ENCODE measurements around the gene SCUBE3. TPM values are rescaled to one million over a fixed set of nuclear protein-coding genes. Genes with fewer than 3 reads are reported as not detected.

Gene SCUBE3
- total and polyA plus RNA-seq, 2 of the 8 experiments (the other 6 are each of a cell fraction or from before 2014, with no cell fraction given), result 0.80 to 1.0 TPM

DNA sequence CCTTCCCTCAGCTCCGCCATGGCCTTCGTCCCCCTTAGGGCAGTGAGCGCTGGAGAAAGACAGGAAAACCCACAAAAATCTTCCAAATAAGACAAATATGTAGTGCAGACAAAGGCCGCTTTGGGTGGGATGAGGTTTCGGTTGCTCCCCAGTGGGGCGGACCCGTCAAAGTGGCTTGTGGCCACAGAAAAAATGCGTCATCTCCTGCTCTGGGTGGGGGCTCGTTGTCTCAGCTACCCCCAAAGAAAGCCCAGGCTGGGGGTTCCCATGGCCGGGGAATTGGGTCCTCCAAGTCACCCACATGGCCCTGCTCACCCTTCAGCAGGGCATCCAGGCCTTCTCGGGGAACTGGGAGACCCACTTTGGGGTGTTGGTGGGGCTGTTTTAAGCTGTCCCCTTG, 21.9 kb upstream of the SCUBE3 start:
- H3K27me3 ChIP-seq (replicated peaks in 1 of 4; ENCODE audit: control insufficient read depth in 3 of 4, extremely low read depth in 1 of 4, insufficient read depth in 3 of 4, low read length in 3 of 4), result no peaks in the 10 kb centered on the region
- no peaks in the 10 kb centered on the region for H3K79me2 ChIP-seq (ENCODE audit: control insufficient read depth in 1 of 2, insufficient read depth in 2 of 2, low read length in 2 of 2)
- no peaks in the 10 kb centered on the region for H3K23me2 ChIP-seq (ENCODE audit: low read depth, low read length)
- no peak overlapping the region for H4K91ac ChIP-seq (replicated peaks; ENCODE audit: insufficient read length, low read length)
- no peak overlapping the region for H3K4me3 ChIP-seq (ENCODE audit: extremely low read depth in 1 of 4, insufficient read depth in 2 of 4, low read depth in 3 of 4, low read length in 4 of 4)
- H3K4me1 ChIP-seq (replicated peaks in 1 of 4; ENCODE audit: control insufficient read depth in 3 of 4, insufficient read depth in 4 of 4, low read length in 3 of 4), result peaks cover 0 to 10% (median 2%) of the 10 kb centered on the region in 4 experiments; a peak in 3 of 7 replicates
- 90% methylated on average over 11 of the region's 11 CpGs; no CpG with 5 or more reads in 1 of the 2 experiments for WGBS, 2 experiments (ENCODE audit: extremely low coverage in 1 of 2, insufficient coverage in 1 of 2, insufficient read length in 1 of 2, insufficient replicate concordance in 2 of 2, low coverage in 1 of 2, low lambda C conversion rate in 2 of 2, missing lambda C conversion rate in 1 of 2)
- no peaks in the 10 kb centered on the region for H4K20me1 ChIP-seq (replicated peaks in 1 of 2; ENCODE audit: control insufficient read depth in 1 of 2, insufficient read depth in 2 of 2, low read length in 2 of 2)
- H2BK15ac ChIP-seq (ENCODE audit: low read length), result no peak overlapping the region
- no peaks in the 10 kb centered on the region for H3K9me3 ChIP-seq (ENCODE audit: insufficient read depth in 2 of 2, low read depth in 1 of 2, low read length in 1 of 2)
- no peak overlapping the region for H2BK20ac ChIP-seq (ENCODE audit: low read length)
- no peak overlapping the region for H3K23ac ChIP-seq (ENCODE audit: insufficient read length)
- DNase-seq (ENCODE audit: low read depth in 1 of 2, low spot score in 2 of 2) (no peak), FAIRE-seq (no peak)
- H2BK5ac ChIP-seq (ENCODE audit: low read depth, low read length), result no peak overlapping the region
- H3K36me3 ChIP-seq (ENCODE audit: control insufficient read depth in 2 of 4, insufficient read depth in 4 of 4, low read length in 3 of 4), result no peaks in the 10 kb centered on the region
- H4K5ac ChIP-seq (ENCODE audit: insufficient read length, low read depth, low read length), result no peak overlapping the region
- no peak overlapping the region for H3K14ac ChIP-seq (ENCODE audit: insufficient read length)
- no peak overlapping the region for H2BK120ac ChIP-seq (replicated peaks; ENCODE audit: low read depth, low read length)
- 0 out of 2 replicates have a peak overlapping the region, but pooled peaks have one; percentile 41 for H3K18ac ChIP-seq (ENCODE audit: extremely low read depth, low read length)
- CTCF ChIA-PET (ENCODE audit: partially characterized antibody), result interaction anchor here (0.9 to 19.7 kb wide), 6 partner anchors 12 to 205 kb away, joined by 3 to 219 read pairs (median 8); partner anchors contain the start of gene SCUBE3
- no peak overlapping the region for H3K56ac ChIP-seq (replicated peaks; ENCODE audit: insufficient read length, low read depth, low read length)
- no peak overlapping the region for H2AFZ ChIP-seq (ENCODE audit: low read length)
- no peak overlapping the region for H3K27ac ChIP-seq (ENCODE audit: low read depth, low read length)
- no peak overlapping the region for H2BK12ac ChIP-seq (ENCODE audit: low read depth, low read length)
- H3K79me1 ChIP-seq (ENCODE audit: low read depth, low read length), result no peaks in the 10 kb centered on the region
- no peak overlapping the region for H2AK5ac ChIP-seq (ENCODE audit: low read depth, low read length)
- H4K8ac ChIP-seq (ENCODE audit: extremely low read depth, insufficient read depth, low read length), result no peak overlapping the region
- no peak for TF ChIP-seq PHF8 (conservative IDR thresholded peaks at IDR 0.05; ENCODE audit: low read depth, low read length)
- no peak for TF ChIP-seq RXRA (IDR thresholded peaks at IDR 0.05; ENCODE audit: insufficient read depth, low read depth, low read length)
- TF ChIP-seq, protein P1, sequence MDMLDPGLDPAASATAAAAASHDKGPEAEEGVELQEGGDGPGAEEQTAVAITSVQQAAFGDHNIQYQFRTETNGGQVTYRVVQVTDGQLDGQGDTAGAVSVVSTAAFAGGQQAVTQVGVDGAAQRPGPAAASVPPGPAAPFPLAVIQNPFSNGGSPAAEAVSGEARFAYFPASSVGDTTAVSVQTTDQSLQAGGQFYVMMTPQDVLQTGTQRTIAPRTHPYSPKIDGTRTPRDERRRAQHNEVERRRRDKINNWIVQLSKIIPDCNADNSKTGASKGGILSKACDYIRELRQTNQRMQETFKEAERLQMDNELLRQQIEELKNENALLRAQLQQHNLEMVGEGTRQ (IDR thresholded peaks at IDR 0.05; ENCODE audit: low read length), result no peak
- no peak for TF ChIP-seq BCL11A (IDR thresholded peaks at IDR 0.05; ENCODE audit: low read depth in 2 of 2, low read length in 2 of 2)
- TF ChIP-seq POU5F1 (IDR thresholded peaks at IDR 0.05; ENCODE audit: low read depth, low read length), result no peak
- TF ChIP-seq CBX8 (IDR thresholded peaks at IDR 0.05; ENCODE audit: borderline replicate concordance, low read depth, low read length), result no peak
- no peak for TF ChIP-seq POLR2AphosphoS5 (IDR thresholded peaks at IDR 0.05; ENCODE audit: low read depth, low read length)
- TF ChIP-seq FOSL1 (IDR thresholded peaks at IDR 0.05; ENCODE audit: insufficient read depth, low read depth, low read length), result no peak
- TF ChIP-seq BRCA1 (IDR thresholded peaks at IDR 0.05; ENCODE audit: low read depth, low read length), result no peak
- no peak for TF ChIP-seq RNF2 (IDR thresholded peaks at IDR 0.05; ENCODE audit: borderline replicate concordance, low read depth, low read length, missing control alignments, poor library complexity, severe bottlenecking)
- no peak for TF ChIP-seq SIRT6 (IDR thresholded peaks at IDR 0.05; ENCODE audit: low read length)
- no peak for TF ChIP-seq CEBPB (IDR thresholded peaks at IDR 0.05; ENCODE audit: low read depth, low read length)
- TF ChIP-seq RFX5 (IDR thresholded peaks at IDR 0.05; ENCODE audit: borderline replicate concordance, low read depth, low read length), result no peak
- no peak for TF ChIP-seq SP1 (IDR thresholded peaks at IDR 0.05; ENCODE audit: low read depth, low read length)
- H3K9ac ChIP-seq (replicated peaks in 1 of 4; ENCODE audit: extremely low read depth in 1 of 4, low read depth in 3 of 4, low read length in 3 of 4), result no peak overlapping the region
- H3K4ac ChIP-seq (replicated peaks; ENCODE audit: insufficient read length, low read depth, low read length), result no peak overlapping the region
- POLR2A ChIA-PET (ENCODE audit: partially characterized antibody), result no interaction called here
- no peak overlapping the region for H3K4me2 ChIP-seq (ENCODE audit: insufficient read depth in 1 of 2, low read depth in 2 of 2, low read length in 2 of 2)

Measured in H1 (cell line).